ENCODE results near the gene ZNF304. TPM values are rescaled to one million over a fixed set of nuclear protein-coding genes. Genes with fewer than 3 reads are reported as not detected.

The ZNF304 gene
- total and polyA plus RNA-seq, 2 of the 13 experiments (the other 11 are each of a cell fraction or from before 2014, with no cell fraction given): 3.4 to 8.0 TPM

DNA sequence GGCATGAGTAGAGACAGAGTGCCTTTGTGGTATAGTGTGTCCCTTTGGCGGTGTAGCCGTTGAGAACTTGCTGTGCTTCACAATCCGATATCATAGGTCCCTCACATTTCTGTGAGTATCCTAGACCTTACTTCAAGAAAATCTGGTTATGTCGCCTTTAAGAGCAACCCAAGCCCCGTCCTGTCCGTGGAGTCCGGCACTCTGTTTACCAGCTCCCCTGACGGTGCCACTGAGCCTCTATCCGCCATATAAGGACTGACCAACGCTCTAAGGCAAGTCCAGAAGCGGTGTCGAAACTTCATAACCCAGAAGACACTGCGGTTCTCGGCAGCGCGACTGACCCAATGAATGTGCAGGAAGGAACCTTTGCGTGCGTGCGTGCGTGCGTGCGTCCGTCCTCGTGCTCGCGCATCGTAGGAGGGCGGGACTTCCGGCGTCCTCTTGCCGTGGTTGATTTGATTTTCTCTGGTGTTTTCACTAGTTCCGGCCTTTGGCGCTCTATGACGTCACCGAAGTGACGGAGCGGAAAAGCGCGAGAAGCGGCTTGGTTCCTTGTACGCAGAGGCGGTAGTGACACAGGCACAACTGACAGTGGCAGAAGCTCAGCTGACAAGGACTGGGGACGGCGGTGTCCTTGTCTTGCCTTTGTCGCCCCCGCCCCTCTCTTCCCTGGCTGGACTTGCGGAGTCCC is 12.1 kb downstream of the ZNF304 start, which contains the start of the genes TRAPPC2B and ZNF547 (continued):
- TF ChIP-seq ARID4A (CRISPR knock-in tag; IDR thresholded peaks at IDR 0.05; ENCODE audit: borderline replicate concordance): peak; percentile 90
- no peak for TF ChIP-seq SOX6 (IDR thresholded peaks at IDR 0.05)
- no peak; the same call in none of the 2 replicates for TF ChIP-seq SOX6 (CRISPR knock-in tag; IDR thresholded peaks at IDR 0.05)
- TF ChIP-seq TRIM22 (IDR thresholded peaks at IDR 0.05): no peak
- TF ChIP-seq JARID2 (CRISPR knock-in tag; IDR thresholded peaks at IDR 0.05; ENCODE audit: insufficient replicate concordance): no peak
- TF ChIP-seq NFATC3 (CRISPR knock-in tag; IDR thresholded peaks at IDR 0.05): no peak
- no peak for TF ChIP-seq ZNF468 (CRISPR knock-in tag; IDR thresholded peaks at IDR 0.05)
- no peak for TF ChIP-seq ZNF605 (CRISPR knock-in tag; IDR thresholded peaks at IDR 0.05)
- TF ChIP-seq RFXANK (CRISPR knock-in tag; IDR thresholded peaks at IDR 0.05): no peak
- peak; percentile 83 for TF ChIP-seq POGZ (CRISPR knock-in tag; IDR thresholded peaks at IDR 0.05)
- 0 out of 2 replicates have a peak, but pooled peaks have one; percentile 54 for TF ChIP-seq RCOR2 (CRISPR knock-in tag; IDR thresholded peaks at IDR 0.05)
- no peak for TF ChIP-seq ZNF619 (CRISPR knock-in tag; IDR thresholded peaks at IDR 0.05)
- TF ChIP-seq TBX2 (CRISPR knock-in tag; IDR thresholded peaks at IDR 0.05; ENCODE audit: borderline replicate concordance): peak; percentile 71
- TF ChIP-seq FOXM1 (CRISPR knock-in tag; IDR thresholded peaks at IDR 0.05): no peak
- TF ChIP-seq SMYD3 (CRISPR knock-in tag; IDR thresholded peaks at IDR 0.05): no peak
- TF ChIP-seq TFDP1 (CRISPR knock-in tag; IDR thresholded peaks at IDR 0.05; ENCODE audit: borderline replicate concordance): peak; percentile 56; the same call in 1 of the 2 replicates
- no peak for TF ChIP-seq MATR3 (CRISPR knock-in tag; IDR thresholded peaks at IDR 0.05)
- TF ChIP-seq GATAD2A (CRISPR knock-in tag; IDR thresholded peaks at IDR 0.05): no peak
- TF ChIP-seq ZNF572 (CRISPR knock-in tag; IDR thresholded peaks at IDR 0.05): no peak
- TF ChIP-seq THAP8 (CRISPR knock-in tag; IDR thresholded peaks at IDR 0.05; ENCODE audit: borderline replicate concordance): no peak

Measured in HepG2 (cell line).